ENCODE measurements around the gene RNPEPL1.

RNPEPL1 gene

DNA sequence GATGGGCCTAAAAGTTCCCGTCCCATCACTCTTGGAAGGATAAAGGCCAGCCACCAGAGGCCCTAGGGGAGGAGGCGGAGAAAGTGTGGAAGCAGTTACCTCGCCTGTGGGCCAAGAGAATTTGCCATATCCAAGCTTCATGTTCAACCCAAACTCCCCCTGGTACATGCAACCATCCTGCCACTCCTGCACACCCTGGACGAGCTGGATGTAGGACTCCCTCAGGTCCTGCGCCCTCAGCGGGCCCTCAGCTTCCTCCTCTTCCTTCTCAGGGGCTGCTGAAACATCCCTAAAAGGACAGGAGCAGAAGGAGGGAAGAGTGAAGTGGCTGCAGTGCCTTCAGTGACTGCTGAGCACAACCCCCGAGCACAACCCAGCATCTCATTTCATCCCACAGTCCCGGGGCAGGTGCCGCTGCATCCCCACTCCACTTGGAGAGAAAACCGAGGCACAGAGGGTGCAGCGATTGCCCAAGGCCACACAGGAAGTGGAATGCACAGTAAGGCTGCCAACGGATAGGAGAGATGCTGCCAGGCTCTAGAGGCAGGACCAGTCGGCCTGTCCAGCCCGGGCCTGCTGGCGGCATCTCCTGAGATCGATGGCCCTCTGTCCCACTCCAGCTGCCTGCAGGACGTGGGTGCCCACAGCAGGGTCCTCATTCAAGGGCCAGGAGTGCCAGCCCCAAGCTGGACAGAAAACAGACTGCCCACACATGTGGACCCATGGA is 13.4 kb upstream of the RNPEPL1 start:
- Histone ChIP-seq H3K36me3 (ENCODE audit: control insufficient read depth in 2 of 2, insufficient read depth in 1 of 2, low read length in 2 of 2) (peaks cover 0 to 34% of the 10 kb centered on the region in 2 experiments; a peak in 1 of 3 replicates), H3K27ac (ENCODE audit: extremely low read depth, low read depth, low read length) (no peak overlapping the region), H3K9me3 (ENCODE audit: control insufficient read depth, insufficient read depth, low read depth, low read length) (no peaks in the 10 kb centered on the region), H3K4me3 (ENCODE audit: low read depth, low read length) (no peak overlapping the region), H3K4me1 (ENCODE audit: control insufficient read depth, insufficient read depth, low read length) (peaks cover 4% of the 10 kb centered on the region)
- TF ChIP-seq ZNF660 (tag by site-specific recombination; IDR thresholded peaks at IDR 0.05) (no peak), ZNF555 (tag by site-specific recombination; conservative IDR thresholded peaks at IDR 0.05) (no peak), HIC1 (tag by site-specific recombination; IDR thresholded peaks at IDR 0.05) (no peak), ZNF704 (tag by site-specific recombination; IDR thresholded peaks at IDR 0.05) (no peak), ZNF423 (tag by site-specific recombination; IDR thresholded peaks at IDR 0.05) (no peak), ZNF394 (tag by site-specific recombination; IDR thresholded peaks at IDR 0.05; ENCODE audit: borderline replicate concordance) (no peak), ZSCAN16 (tag by site-specific recombination; IDR thresholded peaks at IDR 0.05) (no peak), ZNF624 (tag by site-specific recombination; IDR thresholded peaks at IDR 0.05) (no peak), ZNF362 (tag by site-specific recombination; IDR thresholded peaks at IDR 0.05) (no peak)
- TF ChIP-seq, protein P1, sequence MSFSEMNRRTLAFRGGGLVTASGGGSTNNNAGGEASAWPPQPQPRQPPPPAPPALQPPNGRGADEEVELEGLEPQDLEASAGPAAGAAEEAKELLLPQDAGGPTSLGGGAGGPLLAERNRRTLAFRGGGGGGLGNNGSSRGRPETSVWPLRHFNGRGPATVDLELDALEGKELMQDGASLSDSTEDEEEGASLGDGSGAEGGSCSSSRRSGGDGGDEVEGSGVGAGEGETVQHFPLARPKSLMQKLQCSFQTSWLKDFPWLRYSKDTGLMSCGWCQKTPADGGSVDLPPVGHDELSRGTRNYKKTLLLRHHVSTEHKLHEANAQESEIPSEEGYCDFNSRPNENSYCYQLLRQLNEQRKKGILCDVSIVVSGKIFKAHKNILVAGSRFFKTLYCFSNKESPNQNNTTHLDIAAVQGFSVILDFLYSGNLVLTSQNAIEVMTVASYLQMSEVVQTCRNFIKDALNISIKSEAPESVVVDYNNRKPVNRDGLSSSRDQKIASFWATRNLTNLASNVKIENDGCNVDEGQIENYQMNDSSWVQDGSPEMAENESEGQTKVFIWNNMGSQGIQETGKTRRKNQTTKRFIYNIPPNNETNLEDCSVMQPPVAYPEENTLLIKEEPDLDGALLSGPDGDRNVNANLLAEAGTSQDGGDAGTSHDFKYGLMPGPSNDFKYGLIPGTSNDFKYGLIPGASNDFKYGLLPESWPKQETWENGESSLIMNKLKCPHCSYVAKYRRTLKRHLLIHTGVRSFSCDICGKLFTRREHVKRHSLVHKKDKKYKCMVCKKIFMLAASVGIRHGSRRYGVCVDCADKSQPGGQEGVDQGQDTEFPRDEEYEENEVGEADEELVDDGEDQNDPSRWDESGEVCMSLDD (tag by site-specific recombination; IDR thresholded peaks at IDR 0.05): no peak
- TF ChIP-seq, protein P2, sequence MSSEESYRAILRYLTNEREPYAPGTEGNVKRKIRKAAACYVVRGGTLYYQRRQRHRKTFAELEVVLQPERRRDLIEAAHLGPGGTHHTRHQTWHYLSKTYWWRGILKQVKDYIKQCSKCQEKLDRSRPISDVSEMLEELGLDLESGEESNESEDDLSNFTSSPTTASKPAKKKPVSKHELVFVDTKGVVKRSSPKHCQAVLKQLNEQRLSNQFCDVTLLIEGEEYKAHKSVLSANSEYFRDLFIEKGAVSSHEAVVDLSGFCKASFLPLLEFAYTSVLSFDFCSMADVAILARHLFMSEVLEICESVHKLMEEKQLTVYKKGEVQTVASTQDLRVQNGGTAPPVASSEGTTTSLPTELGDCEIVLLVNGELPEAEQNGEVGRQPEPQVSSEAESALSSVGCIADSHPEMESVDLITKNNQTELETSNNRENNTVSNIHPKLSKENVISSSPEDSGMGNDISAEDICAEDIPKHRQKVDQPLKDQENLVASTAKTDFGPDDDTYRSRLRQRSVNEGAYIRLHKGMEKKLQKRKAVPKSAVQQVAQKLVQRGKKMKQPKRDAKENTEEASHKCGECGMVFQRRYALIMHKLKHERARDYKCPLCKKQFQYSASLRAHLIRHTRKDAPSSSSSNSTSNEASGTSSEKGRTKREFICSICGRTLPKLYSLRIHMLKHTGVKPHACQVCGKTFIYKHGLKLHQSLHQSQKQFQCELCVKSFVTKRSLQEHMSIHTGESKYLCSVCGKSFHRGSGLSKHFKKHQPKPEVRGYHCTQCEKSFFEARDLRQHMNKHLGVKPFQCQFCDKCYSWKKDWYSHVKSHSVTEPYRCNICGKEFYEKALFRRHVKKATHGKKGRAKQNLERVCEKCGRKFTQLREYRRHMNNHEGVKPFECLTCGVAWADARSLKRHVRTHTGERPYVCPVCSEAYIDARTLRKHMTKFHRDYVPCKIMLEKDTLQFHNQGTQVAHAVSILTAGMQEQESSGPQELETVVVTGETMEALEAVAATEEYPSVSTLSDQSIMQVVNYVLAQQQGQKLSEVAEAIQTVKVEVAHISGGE (tag by site-specific recombination; conservative IDR thresholded peaks at IDR 0.05; ENCODE audit: low read depth): no peak
- ChIA-PET POLR2A (no interaction called here), CTCF (interaction anchor here (0.9 kb wide), 1 partner anchor 114 kb away, joined by 3 read pairs; no protein-coding TSS in a partner anchor)
